Measurements from ENCODE around the gene CLEC4D. TPM values are rescaled to one million over a fixed set of nuclear protein-coding genes. Genes with fewer than 3 reads are reported as not detected.

The CLEC4D gene
- total and polyA plus RNA-seq, 2 experiments from 2014 or later, result 0.24 to 0.90 TPM

DNA sequence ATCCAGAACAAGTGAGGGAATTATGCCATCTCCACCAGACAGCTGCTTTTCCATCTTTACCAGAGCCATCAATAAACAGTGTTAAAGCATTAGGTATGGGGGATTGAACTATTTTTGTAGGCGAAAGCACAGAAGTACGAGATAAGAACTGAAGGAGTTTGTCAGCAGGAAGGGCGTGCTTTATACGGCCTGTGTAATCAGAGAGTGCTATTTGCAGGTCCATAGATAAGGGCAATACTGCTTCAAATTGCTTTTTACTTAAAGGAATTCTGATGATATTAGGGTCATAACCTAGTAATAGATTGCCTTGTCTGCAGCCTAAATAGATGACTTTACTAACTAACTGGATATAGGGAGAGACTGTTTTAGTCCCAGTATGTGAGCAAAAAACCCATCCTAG, 47.7 kb downstream of the CLEC4D start:
- no peak overlapping the region for H2AFZ ChIP-seq
- Mint-ChIP-seq H3K9me3 (peaks cover 14% of the 10 kb centered on the region), H3K27ac (no peak overlapping the region), H3K36me3 (ENCODE audit: low read depth) (peaks cover 12% of the 10 kb centered on the region), H3K4me3 (no peak overlapping the region), H3K27me3 (ENCODE audit: insufficient read depth, low read depth, poor library complexity) (peaks cover under 1% of the 10 kb centered on the region), H3K4me1 (peaks cover 28% of the 10 kb centered on the region)
- no peak for DNase-seq (ENCODE audit: low spot score)
- ATAC-seq, result no peak
- TF ChIP-seq, protein P1, sequence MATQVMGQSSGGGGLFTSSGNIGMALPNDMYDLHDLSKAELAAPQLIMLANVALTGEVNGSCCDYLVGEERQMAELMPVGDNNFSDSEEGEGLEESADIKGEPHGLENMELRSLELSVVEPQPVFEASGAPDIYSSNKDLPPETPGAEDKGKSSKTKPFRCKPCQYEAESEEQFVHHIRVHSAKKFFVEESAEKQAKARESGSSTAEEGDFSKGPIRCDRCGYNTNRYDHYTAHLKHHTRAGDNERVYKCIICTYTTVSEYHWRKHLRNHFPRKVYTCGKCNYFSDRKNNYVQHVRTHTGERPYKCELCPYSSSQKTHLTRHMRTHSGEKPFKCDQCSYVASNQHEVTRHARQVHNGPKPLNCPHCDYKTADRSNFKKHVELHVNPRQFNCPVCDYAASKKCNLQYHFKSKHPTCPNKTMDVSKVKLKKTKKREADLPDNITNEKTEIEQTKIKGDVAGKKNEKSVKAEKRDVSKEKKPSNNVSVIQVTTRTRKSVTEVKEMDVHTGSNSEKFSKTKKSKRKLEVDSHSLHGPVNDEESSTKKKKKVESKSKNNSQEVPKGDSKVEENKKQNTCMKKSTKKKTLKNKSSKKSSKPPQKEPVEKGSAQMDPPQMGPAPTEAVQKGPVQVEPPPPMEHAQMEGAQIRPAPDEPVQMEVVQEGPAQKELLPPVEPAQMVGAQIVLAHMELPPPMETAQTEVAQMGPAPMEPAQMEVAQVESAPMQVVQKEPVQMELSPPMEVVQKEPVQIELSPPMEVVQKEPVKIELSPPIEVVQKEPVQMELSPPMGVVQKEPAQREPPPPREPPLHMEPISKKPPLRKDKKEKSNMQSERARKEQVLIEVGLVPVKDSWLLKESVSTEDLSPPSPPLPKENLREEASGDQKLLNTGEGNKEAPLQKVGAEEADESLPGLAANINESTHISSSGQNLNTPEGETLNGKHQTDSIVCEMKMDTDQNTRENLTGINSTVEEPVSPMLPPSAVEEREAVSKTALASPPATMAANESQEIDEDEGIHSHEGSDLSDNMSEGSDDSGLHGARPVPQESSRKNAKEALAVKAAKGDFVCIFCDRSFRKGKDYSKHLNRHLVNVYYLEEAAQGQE (IDR thresholded peaks at IDR 0.05; ENCODE audit: unreplicated experiment), result no peak
- TF ChIP-seq NANOG (IDR thresholded peaks at IDR 0.05; ENCODE audit: borderline replicate concordance) (no peak), ZNF331 (CRISPR knock-in tag; IDR thresholded peaks at IDR 0.05; ENCODE audit: low read depth) (no peak), ZNF114 (CRISPR knock-in tag; IDR thresholded peaks at IDR 0.05) (no peak), POLR2AphosphoS5 (IDR thresholded peaks at IDR 0.05; ENCODE audit: low read depth) (no peak), EZH2 (IDR thresholded peaks at IDR 0.05; ENCODE audit: low read depth, unreplicated experiment) (no peak), JUNB (IDR thresholded peaks at IDR 0.05; ENCODE audit: unreplicated experiment) (no peak), CREB1 (CRISPR knock-in tag; IDR thresholded peaks at IDR 0.05; ENCODE audit: low read depth) (no peak), STAT1 (IDR thresholded peaks at IDR 0.05; ENCODE audit: unreplicated experiment) (no peak), EZH2phosphoT487 (IDR thresholded peaks at IDR 0.05; ENCODE audit: unreplicated experiment) (no peak)
- TF ChIP-seq, protein P2, sequence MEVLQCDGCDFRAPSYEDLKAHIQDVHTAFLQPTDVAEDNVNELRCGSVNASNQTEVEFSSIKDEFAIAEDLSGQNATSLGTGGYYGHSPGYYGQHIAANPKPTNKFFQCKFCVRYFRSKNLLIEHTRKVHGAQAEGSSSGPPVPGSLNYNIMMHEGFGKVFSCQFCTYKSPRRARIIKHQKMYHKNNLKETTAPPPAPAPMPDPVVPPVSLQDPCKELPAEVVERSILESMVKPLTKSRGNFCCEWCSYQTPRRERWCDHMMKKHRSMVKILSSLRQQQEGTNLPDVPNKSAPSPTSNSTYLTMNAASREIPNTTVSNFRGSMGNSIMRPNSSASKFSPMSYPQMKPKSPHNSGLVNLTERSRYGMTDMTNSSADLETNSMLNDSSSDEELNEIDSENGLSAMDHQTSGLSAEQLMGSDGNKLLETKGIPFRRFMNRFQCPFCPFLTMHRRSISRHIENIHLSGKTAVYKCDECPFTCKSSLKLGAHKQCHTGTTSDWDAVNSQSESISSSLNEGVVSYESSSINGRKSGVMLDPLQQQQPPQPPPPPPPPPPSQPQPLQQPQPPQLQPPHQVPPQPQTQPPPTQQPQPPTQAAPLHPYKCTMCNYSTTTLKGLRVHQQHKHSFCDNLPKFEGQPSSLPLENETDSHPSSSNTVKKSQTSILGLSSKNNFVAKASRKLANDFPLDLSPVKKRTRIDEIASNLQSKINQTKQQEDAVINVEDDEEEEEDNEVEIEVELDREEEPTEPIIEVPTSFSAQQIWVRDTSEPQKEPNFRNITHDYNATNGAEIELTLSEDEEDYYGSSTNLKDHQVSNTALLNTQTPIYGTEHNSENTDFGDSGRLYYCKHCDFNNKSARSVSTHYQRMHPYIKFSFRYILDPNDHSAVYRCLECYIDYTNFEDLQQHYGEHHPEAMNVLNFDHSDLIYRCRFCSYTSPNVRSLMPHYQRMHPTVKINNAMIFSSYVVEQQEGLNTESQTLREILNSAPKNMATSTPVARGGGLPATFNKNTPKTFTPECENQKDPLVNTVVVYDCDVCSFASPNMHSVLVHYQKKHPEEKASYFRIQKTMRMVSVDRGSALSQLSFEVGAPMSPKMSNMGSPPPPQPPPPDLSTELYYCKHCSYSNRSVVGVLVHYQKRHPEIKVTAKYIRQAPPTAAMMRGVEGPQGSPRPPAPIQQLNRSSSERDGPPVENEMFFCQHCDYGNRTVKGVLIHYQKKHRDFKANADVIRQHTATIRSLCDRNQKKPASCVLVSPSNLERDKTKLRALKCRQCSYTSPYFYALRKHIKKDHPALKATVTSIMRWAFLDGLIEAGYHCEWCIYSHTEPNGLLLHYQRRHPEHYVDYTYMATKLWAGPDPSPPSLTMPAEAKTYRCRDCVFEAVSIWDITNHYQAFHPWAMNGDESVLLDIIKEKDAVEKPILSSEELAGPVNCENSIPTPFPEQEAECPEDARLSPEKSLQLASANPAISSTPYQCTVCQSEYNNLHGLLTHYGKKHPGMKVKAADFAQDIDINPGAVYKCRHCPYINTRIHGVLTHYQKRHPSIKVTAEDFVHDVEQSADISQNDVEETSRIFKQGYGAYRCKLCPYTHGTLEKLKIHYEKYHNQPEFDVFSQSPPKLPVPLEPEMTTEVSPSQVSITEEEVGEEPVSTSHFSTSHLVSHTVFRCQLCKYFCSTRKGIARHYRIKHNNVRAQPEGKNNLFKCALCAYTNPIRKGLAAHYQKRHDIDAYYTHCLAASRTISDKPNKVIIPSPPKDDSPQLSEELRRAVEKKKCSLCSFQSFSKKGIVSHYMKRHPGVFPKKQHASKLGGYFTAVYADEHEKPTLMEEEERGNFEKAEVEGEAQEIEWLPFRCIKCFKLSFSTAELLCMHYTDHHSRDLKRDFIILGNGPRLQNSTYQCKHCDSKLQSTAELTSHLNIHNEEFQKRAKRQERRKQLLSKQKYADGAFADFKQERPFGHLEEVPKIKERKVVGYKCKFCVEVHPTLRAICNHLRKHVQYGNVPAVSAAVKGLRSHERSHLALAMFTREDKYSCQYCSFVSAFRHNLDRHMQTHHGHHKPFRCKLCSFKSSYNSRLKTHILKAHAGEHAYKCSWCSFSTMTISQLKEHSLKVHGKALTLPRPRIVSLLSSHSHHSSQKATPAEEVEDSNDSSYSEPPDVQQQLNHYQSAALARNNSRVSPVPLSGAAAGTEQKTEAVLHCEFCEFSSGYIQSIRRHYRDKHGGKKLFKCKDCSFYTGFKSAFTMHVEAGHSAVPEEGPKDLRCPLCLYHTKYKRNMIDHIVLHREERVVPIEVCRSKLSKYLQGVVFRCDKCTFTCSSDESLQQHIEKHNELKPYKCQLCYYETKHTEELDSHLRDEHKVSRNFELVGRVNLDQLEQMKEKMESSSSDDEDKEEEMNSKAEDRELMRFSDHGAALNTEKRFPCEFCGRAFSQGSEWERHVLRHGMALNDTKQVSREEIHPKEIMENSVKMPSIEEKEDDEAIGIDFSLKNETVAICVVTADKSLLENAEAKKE (CRISPR knock-in tag; IDR thresholded peaks at IDR 0.05), result no peak
- TF ChIP-seq, protein P3, sequence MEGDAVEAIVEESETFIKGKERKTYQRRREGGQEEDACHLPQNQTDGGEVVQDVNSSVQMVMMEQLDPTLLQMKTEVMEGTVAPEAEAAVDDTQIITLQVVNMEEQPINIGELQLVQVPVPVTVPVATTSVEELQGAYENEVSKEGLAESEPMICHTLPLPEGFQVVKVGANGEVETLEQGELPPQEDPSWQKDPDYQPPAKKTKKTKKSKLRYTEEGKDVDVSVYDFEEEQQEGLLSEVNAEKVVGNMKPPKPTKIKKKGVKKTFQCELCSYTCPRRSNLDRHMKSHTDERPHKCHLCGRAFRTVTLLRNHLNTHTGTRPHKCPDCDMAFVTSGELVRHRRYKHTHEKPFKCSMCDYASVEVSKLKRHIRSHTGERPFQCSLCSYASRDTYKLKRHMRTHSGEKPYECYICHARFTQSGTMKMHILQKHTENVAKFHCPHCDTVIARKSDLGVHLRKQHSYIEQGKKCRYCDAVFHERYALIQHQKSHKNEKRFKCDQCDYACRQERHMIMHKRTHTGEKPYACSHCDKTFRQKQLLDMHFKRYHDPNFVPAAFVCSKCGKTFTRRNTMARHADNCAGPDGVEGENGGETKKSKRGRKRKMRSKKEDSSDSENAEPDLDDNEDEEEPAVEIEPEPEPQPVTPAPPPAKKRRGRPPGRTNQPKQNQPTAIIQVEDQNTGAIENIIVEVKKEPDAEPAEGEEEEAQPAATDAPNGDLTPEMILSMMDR (conservative IDR thresholded peaks at IDR 0.05; ENCODE audit: low read depth in 2 of 2), result no peak
- TF ChIP-seq, protein P4, sequence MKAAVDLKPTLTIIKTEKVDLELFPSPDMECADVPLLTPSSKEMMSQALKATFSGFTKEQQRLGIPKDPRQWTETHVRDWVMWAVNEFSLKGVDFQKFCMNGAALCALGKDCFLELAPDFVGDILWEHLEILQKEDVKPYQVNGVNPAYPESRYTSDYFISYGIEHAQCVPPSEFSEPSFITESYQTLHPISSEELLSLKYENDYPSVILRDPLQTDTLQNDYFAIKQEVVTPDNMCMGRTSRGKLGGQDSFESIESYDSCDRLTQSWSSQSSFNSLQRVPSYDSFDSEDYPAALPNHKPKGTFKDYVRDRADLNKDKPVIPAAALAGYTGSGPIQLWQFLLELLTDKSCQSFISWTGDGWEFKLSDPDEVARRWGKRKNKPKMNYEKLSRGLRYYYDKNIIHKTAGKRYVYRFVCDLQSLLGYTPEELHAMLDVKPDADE (IDR thresholded peaks at IDR 0.05), result no peak
- peaks cover 29% of the 10 kb centered on the region for H3K4me1 ChIP-seq (ENCODE audit: insufficient read depth)
- no peaks in the 10 kb centered on the region for H3K79me2 ChIP-seq (replicated peaks; ENCODE audit: insufficient read depth)
- no peaks in the 10 kb centered on the region for H3K36me3 ChIP-seq (ENCODE audit: insufficient read depth)
- no peak overlapping the region for H3K27ac ChIP-seq (ENCODE audit: low read depth)
- H3K4me3 ChIP-seq, result no peak overlapping the region
- H3F3A ChIP-seq (replicated peaks; ENCODE audit: low read depth), result no peaks in the 10 kb centered on the region
- peaks cover 3% of the 10 kb centered on the region; the same call in 1 of the 2 replicates for H3K9me2 ChIP-seq (ENCODE audit: insufficient read depth)
- H4K20me1 ChIP-seq (replicated peaks; ENCODE audit: insufficient read depth), result no peaks in the 10 kb centered on the region
- no peak overlapping the region for H3K4me2 ChIP-seq
- H3K27me3 ChIP-seq (ENCODE audit: insufficient read depth), result no peaks in the 10 kb centered on the region

Measured in GM23338 (cell line).